CD4-positive, alpha-beta T cell treated with Interleukin-6 at 100 ng/mL for 8 hours (primary cell): Measurements from ENCODE around the gene COG1.

ENCODE experiments used
- DNase-seq: peaks from one replicate; pipeline ENCODE4 v3.0.0-alpha.2; 2020; ENCODE audit warnings: mixed read lengths, low spot score

The COG1 gene

DNA sequence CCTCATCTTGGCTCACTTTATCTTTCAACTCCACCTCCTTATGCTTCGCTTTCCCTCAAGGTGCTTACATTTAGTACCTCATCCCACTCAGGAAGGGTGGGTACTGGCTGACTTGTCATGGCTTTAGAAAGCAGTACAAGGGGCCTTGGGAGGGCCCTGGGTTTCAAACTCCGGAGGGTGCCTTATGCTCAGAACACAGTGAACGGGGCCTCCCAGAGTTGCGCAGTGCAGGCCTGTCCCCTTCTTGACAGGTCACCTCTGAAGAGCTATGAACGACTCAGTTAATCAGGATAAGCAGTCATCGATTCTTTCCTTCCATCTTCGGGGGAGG, 6.0 kb downstream of the COG1 start:
- DNase-seq: no peak

DNA sequence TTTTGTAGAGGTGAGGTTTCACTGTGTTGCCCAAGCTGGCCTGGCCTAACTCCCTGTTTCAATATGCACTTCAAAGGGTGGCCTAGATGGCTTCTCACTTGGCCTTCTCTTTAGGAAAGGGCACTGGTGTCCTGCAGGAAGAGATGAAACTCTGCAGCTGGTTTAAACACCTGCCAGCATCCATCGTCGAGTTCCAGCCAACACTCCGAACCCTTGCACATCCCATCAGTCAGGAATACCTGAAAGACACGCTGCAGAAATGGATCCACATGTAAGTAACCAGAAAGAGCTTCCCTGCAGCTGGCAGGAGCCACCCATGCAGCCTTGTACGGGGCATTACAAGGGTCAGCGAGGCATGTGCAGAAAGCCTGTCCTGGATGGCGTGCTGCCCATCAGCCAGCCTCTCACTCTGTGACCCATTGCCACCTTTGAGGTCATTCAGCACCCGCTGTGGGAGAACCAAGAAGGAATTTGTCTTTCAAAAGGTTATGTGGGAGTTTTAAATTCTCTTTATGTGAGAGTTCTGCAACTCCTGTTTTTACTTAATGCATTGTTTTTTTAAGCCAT, 7.0 kb downstream of the COG1 start:
- DNase-seq: no peak

DNA sequence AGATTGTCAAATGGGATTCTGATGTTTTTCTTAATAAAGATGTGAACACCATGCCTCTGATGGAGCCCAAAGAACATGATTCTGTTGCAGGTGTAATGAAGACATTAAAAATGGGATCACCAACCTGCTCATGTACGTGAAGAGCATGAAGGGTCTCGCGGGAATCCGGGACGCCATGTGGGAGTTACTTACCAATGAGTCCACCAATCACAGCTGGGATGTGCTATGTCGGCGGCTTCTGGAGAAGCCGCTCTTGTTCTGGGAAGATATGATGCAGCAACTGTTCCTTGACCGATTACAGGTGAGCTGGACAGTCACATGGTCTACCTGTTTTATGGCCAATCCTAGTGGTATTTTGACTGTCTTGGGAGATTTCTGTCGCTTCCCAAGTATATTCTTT, 7.6 kb downstream of the COG1 start:
- no peak for DNase-seq

DNA sequence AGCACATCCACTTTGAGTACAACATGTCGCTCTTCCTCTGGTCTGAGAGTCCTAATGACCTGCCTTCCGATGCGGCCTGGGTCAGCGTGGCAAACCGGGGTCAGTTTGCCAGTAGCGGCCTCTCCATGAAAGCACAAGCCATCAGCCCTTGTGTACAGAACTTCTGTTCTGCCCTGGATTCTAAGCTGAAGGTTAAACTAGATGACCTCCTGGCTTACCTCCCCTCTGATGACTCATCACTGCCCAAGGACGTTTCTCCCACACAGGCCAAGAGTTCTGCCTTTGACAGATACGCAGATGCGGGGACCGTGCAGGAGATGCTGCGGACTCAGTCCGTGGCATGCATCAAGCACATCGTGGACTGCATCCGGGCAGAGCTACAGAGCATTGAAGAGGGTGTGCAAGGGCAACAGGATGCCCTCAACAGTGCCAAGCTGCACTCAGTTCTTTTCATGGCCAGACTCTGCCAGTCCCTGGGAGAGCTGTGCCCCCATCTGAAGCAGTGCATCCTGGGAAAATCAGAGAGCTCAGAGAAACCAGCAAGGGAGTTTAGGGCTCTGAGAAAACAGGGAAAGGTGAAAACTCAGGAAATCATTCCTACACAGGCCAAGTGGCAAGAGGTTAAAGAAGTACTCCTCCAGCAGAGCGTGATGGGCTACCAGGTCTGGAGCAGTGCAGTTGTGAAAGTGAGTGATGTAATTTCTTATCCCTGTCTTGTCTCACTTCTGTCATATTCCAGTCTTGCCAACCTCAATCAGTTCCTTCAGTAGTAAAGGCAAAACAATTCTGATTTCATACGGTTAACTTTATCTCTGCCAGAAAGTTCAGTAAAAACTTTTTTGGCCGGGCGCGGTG, 8.6 kb downstream of the COG1 start:
- DNase-seq: no peak

DNA sequence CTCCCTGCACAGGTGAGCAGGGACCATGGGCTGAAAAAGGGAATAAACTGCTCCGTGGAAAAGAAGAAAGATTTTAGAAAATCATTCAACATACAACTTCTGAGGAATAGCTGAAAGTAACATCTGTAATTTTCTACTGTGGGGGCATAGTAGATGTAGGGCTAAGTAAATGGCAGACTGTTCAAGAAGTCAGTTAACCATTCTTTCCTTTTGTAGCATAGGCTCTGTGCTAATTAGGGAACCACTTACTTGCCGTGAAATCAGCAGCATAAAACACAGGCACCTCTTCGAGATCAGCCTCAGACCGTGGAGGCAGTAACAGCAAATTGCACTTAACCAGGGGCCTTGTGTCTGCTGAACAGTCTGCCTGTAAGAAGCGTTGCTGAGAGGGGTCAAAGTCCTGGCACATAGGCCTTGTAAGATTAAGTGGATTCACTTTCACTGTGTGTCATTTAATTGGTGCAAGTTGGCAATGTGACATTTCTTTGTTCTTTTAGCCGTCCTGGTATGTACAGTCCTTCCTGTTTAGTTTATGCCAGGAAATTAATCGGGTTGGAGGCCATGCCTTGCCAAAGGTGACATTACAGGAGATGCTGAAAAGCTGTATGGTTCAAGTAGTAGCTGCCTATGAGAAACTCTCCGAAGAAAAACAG, 10.4 kb downstream of the COG1 start:
- no peak for DNase-seq

DNA sequence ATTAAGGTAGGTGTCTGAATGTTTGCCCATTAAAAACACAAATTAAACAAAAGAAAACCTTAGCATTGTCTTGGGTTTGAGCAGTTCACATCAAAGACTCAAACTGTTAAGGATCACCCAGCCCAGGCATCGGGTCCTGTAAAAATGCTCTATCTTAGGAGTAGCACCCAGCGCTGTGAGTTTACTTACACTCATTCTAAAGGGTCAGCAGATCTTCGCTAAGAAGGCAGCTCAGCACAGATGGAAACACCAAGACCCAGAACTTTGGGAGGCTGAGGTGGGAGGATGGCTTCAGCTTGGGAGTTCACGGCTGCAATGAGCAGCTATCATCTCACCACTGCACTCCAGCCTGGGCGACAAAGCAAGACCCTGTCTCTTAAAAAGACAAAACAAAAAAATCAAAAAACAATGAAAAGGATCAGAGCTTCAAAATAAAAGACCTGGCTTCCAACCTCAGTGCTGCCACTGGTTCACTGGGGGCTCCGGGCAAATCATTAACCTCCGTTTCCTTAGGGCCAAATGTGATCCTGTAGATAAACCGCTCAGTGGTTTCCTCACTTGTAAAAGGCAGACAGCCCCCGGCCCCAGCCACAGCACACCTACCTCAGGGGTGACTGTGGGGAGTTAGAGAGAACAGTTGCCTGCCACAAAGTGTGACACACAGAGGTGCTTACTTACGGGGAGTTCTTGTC, 11.1 kb downstream of the COG1 start:
- no peak for DNase-seq

DNA sequence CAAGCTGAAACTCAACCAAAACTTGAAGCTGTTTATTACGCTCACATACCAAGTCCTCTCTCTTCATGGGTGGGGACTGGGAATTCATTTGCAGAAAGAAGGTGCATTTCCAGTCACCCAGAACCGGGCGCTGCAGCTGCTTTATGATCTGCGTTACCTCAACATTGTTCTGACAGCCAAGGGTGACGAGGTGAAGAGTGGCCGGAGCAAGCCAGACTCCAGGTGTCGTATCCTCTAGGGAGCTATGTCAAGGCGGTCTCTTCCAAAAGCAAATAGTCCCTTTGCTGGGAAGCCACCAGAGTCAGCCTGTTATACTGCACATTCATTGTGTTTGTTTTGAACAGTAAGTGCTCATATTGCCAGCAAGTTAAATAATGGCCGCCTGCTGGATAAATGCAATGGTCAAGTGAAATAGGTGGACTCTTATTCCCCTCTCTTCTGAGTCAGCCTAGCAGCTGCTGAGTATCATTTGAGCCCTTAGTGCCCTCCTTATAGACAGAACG, 12.7 kb downstream of the COG1 start:
- DNase-seq: no peak

DNA sequence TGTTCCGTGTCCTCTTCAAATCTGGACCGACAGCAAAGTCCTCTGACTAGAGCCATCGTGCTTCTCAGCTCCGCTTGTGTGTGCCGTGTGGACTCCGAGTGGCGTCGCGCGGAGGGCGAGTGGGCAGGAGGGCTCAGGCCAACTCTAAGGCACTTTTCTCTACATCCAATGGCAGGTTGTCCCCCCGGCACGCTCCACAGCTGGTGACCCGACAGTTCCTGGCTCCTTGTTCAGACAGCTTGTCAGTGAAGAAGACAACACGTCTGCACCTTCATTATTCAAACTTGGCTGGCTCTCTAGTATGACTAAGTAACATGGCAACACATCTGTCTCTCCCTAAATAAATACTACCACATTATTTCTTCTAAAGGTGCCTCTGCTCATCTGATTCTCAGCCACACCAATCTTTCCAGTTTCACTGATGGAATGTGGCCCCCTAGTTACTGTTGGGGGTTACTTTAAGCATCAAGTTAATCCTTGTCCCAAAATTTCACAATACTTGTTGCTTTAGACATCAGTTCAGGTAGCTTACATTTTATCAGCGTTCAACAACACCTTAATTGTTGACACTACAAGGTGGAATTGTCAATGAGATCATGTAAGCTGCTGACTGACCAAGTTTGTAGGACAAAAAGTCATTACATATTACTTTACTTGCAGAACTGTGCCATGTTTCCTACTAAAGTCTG, 15.4 kb downstream of the COG1 start:
- DNase-seq: no peak

DNA sequence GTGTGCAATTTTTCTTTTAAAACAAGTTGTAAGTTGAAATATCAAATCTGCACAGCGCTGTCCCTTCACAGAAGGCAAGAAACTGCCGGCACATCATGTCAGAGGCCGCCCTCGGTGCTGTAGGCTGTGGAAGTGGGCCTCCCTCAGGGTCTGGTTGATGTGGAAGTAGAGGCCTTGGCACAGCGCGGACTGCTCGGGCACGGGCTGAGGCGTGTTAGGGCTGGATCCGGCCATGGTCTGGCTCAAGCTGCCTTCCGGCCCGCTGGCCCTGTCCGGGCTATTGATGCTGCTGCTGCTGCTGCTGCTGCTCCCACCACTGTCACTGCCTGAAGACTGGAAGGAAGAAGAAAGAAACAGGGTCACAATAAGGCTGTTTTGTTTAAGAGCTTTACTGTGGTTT, 16.6 kb downstream of the COG1 start:
- DNase-seq: no peak

DNA sequence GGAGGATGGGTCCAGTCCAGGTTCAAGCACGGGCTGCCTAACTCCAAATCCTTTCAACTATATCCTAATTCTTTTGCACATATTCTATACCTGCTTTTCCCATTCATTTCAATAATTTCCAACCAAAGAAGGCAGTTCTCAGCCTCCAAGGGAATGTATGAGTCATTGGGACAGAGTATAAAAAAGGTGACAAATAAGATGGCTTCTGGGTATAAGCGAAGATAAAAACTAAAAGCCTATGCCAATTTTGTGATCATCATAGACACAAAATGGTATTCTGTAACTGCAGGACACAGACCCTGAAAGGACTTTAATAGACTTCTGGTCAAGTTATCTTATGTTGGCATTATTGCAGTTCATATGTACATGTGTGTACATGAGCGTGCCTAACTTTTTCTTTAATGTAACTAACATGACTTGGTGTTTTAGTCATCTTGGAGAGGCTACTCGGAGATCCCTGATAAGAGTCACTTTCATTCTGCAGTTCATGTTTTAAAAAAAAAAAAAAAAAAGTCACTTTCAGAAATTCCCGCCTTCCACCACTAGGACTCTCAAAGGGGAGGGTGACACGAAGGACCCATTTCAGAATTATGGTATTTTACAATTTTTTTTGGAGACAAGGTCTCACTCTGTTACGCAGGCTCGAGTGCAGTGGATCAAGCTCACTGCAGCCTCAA, 17.3 kb downstream of the COG1 start:
- no peak for DNase-seq

DNA sequence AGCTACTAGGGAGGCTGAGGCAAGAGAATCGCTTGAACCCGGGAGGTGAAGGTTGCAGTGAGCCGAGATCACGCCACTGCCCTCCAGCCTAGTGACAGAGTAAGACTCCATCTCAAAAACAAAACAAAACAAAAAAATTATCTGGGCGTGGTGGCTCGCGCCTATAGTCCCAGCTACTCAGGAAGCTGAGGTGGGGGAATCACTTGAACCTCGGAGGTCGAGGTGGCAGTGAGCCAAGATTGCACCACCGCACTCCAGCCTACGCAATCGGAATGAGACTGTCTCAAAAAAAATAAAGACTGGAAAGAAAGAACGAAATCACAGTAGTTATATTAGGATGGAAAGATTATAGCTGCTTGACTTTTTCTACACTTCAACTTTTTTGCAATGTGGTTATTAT, 18.9 kb downstream of the COG1 start:
- peak; percentile 63 for DNase-seq

DNA sequence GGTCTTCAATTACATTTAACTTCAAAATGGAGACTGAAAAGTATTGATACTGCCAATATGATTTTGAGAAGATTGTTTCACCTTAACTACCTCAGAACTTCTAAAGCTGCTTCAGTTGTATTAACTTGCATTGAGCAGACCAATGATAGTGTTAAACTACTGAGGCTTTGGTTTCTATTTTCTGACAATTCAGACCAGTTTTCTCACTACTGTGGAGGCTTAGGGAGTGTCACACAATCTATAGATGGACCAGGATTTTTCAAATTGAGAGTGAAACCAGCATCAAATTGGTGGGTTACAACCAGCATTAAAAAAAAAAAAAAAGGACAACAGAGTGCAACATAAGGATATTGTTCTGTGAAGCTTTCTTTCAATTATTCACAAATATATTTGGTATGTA, 21.2 kb downstream of the COG1 start:
- DNase-seq: no peak

DNA sequence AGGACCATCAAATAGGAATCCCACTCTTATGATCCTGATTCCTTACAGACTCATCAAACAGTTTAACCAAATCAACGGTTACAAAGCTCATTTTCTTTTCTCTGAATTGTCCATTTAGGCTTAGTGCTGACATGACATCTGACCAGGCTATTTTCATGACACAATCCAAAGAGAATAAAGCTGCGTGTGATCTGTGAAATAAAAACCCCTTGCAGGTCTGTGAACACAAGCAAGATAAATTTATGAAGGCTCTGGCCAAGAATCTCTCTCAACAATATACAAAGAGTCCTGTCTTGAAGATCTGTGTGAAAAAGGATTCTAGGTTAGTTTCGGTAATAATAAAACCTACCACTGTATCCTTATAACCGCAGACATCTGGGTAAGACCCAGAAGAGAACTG, 22.0 kb downstream of the COG1 start:
- no peak for DNase-seq

DNA sequence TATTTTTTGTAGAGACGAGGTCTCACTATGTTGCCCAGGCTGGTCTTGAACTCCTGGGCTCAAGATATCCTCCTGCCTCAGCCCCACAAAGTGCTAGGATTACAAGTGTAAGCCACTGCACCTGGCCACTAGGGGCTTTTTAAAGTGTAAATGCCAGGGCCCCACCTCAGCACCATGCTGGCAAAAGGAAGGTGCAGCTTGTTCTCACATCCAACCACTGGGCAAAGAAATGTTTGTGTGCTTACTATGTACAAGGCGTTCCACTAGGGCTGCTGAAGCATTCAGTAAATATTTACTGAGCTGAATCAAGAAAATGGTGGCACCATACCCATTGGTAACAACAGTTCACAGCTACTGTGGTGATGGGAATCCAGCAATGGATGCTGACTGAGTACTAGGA, 22.6 kb downstream of the COG1 start:
- DNase-seq: no peak

DNA sequence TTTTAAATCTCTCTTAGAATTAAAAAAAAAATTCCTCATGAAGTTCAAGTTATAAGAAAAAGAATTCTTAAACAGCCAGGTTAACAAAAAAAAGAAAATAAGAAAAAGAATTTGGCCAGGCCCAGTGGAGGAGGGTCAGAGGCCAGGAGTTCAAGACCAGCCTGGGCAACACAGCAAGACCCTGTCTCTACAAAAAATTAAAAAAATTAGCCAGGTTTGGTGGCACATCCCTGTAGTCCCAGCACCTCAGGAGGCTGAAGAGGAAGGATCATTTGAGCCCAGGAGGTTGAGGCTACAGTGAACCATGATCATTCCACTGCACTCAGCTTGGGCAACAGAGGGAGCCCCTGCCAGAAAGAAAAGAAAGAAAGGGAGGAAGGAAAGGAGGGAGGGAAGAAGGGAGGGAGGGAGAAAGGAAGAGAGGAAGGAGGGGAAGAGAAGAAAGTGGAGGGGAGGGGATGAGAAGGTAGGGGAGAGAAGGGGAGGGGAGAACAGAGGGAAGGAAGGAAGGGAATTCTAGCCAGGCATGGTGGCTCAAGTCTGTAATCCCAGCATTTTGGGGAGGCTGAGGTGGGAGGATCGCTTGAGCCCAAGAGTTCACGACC, 30.9 kb downstream of the COG1 start:
- DNase-seq: no peak

DNA sequence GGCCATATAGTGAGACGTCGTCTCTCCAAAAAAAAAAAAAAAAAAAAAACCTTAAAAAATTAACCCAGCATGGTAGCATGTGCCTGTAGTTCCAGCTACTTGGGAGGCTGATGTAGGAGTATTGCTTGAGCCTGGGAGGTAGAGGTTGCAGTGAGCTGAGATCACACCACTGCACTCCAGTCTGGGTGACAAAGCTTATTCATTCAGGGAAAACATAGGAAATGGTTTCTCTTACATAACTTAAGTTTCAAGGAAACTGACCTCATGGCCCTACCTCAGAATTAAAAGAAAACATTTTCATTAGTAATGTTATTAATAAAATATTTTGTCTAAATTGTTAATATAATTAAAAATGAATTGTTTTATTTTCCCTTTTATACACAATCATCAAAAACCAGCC, 31.4 kb downstream of the COG1 start:
- no peak for DNase-seq

DNA sequence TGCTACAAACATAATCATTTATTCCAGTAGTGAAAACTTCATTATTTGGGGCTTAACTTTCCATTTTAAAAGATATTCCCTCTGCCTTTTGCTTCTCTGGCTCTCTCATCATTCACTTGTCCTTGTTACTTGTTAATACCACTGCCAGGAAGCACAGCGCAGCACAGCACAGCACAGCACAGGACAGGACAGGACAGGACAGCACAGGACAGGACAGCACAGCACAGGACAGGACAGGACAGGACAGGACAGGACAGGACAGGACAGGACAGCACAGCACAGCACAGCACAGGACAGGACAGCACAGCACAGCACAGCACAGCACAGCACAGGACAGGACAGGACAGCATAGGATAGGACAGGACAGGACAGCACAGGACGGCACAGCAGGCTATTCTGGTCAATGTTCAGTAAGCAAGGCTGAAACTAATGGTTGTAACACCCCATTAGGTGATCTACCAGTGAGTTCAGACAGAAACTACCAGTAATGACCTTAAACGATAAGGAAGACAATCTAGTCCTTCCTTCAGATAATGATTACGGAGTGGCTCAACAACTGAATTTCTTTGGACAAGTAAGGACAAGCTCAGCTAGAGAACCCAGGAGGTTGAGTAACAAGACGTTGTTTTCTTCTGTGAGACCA, 31.9 kb downstream of the COG1 start:
- no peak for DNase-seq

DNA sequence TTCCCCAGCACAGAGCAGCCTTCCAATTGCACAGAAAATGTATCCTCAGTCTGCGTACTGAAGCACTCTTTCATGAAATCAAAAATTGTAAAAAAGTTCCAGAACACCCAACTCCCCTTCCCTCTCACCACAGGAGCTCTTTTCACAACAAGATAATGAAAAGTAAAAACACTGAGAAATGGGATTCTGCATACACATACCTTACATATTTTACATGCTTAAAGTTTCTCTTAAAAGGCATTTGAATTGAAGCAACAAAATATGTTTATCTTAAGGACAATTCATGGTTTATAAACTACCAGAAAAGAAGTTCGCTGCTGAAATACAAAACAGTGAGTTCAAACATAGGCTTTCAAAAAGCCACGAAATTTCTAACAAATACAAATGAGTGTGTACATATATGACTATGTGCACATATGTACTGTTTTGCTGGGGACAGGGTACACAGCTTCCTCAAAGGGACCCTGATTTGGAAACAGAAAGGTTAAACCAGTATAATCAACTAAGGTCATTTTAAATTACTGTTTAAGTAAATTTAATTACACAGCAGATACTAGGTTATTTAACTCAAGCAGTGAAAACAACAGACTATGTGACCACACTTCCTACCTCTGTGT, 33.8 kb downstream of the COG1 start:
- DNase-seq: no peak

DNA sequence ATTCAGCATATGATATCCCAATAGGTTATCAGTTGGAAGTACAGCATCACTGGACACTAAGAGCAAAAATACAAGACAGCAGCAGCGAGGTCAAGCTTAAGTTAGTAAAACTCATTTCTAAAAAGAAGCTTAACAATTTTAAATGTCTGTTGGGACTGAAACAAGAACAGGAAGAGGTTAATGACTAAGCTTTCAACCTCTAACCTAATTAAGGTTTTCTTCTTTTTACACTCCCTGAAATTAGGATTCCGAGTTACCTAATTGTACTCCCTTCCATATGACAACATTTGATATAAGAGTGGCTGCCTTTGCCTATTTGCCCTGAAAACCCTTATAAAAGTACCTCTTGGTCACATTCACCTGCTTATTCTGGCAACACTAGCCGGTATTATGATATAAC, 34.5 kb downstream of the COG1 start:
- no peak for DNase-seq

DNA sequence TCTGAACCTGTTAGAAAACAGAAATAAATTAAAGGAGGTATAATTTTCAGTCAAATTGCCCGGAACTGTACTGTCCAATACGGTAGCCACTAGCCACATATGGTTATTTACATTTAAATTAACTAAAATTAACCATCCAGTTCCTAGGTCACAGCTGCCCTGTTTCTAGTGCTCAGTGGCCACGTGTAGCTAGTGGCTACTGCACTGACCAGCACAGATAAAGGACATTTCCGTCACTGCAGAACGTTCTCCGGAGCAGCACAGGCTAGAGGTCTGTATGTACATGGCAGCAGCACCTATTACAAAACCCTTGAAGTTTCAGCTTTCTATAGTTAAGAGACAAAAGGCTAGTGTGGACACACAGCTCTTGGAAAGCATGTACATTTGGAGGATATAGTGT, 35.1 kb downstream of the COG1 start:
- no peak for DNase-seq
